HG03280 (cell line): ENCODE measurements around the gene GDPD1.
"Not testable (repeated sequence)": the region's sequence is repeated elsewhere in the genome, so short reads cannot be mapped to it uniquely, and the experiment has no call there.

Source experiments
- ATAC-seq: cut with Tn5 transposase; IDR thresholded peaks from one replicate; pipeline ENCODE4 v1.9.1; 2021; ENCODE audit warnings: mild to moderate bottlenecking, moderate library complexity; ENCODE audit not compliant: unreplicated experiment

GDPD1 gene

GRCh38 chr17:59220328-59221158 is at the start of gene GDPD1:
Gene GDPD1, plus strand, starts transcription at chr17:59220511. Its CDS starts 99 bp downstream, at chr17:59220610.
- ATAC-seq: peak; percentile 94

- no peak for ATAC-seq
Observed at GRCh38 chr17:59172436-59173004, 47.8 kb upstream of the GDPD1 start.

- no peak for ATAC-seq
Observed at GRCh38 chr17:59174671-59175070, 45.6 kb upstream of the GDPD1 start.

- ATAC-seq: no peak
Observed at GRCh38 chr17:59175076-59175475, 45.2 kb upstream of the GDPD1 start.

DNA sequence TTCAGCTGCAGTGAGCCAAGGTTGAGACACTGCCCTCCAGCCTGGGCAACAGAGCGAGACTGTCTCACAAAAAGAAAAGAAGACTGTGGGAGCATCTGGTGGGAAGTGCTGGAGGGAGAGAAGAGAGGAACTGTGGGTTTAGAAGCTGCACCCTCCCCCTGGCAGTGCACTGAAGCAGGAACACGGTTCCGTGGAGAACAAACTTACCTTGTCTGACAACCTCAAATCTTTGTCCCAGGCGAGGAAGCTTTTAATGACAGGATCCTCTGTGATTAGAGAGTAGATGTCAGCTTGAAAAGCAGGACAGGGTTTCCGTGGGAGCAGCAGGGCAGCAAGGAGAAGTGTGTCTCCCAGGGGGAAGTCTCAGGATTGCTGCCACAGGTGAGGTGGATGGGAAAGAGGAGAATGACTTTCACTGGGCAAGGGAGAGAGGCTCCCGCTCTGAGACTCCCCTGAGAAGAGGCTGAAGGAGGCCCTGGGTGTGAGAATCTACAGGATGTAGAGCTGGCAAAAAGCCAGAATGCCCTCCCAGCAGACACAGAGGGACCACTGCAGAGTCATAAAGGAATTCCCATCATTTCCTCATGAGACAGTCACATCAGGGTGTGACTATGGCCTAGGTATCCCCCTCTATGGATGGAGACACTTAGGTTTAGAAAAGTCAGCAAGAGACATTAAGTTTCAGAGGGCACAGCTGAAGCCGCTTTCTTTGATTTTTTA is 41.9 kb upstream of the GDPD1 start:
- ATAC-seq: no peak

DNA sequence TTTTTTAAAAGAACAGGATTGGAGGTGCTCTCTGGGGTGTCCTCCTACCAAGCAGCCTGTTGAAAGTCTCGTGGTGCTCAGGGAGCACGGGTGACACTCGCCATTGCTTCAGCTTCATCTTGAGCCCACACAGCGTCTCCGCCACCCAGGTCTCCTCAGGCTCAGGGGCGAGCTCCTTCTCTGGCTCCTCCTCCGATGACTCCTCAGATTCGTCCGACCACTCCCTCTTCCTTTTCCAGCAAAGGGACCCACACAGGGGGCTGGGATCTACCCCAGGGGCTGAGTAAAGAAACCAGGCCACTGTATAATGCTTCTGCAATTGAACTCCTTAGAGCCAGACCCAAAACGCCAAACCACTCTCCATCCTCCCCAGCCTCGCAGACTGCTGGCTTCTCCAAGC is 40.7 kb upstream of the GDPD1 start:
- not testable (repeated sequence) for ATAC-seq

- ATAC-seq: no peak
Observed at GRCh38 chr17:59180626-59181025, 39.7 kb upstream of the GDPD1 start.

DNA sequence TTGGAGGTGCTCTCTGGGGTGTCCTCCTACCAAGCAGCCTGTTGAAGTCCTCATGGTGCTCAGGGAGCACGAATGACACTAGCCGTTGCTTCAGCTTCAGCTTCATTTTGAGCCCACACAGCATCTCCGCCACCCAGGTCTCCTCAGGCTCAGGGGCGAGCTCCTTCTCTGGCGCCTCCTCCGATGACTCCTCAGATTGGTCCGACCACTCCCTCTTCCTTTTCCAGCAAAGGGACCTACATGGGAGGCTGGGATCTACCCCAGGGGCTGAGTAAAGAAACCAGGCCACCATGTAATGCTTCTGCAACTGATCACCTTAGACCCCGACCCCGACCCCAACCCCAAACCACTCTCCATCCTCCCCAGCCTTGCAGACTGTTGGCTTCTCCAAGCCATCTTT is 38.8 kb upstream of the GDPD1 start:
- ATAC-seq: no peak

DNA sequence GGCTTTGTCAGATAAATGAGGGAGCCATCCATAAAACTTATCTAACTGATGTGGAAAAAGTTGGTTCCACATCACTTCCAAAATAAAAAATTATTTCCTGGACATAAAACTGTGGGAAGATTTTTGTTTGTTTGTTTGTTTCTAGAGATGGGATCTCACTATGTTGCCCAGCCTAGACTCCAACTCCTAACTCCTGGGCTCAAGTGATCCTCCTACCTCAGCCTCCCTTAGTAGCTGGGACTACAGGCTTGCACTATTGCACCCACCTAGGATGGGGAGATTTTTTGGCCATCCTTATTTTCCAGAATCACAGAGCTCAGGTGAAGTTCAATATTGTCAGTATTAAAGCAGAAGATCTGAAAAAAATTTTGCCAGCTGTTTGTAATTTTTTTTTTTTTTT is 34.3 kb upstream of the GDPD1 start:
- ATAC-seq: no peak

DNA sequence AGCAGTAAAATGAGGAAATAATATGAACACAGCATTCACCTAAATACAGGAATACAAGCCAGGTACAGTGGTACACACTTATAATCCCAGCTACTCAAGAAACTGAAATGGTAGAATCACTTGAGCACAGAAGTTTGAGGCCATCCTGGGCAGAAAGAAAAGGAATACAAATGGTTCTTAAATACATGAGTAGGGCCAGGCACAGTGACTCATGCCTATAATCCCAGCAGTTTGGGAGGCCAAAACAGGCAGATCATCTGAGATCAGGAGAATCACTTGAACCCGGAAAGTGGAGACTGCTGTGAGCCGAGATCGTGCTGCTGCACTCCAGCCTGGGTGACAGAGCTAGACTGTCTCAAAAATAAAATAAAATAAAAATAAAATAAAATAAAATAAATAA is 33.5 kb upstream of the GDPD1 start:
- no peak for ATAC-seq

- no peak for ATAC-seq
Observed at GRCh38 chr17:59190806-59191205, 29.5 kb upstream of the GDPD1 start.

- ATAC-seq: no peak
Observed at GRCh38 chr17:59193336-59193862, 26.9 kb upstream of the GDPD1 start.

DNA sequence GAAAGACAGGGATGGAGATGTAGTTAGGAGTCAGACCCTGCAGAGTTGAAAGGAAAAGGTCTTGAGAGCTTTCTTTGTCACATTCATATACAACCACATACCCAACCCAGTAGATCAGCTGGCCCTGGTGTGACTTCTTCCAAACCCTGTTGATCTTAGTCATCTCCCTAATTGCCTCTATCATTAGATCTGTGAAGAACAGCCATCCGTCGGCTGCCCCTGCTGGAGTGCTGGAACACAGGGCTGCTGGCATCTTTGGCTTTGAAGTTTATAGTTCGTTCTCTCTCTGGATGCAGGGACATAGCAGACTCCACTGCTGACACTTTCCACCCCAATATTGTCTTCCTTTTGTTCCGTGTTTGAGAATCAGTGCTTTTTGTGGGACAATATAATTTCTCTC is 20.9 kb upstream of the GDPD1 start:
- ATAC-seq: no peak

DNA sequence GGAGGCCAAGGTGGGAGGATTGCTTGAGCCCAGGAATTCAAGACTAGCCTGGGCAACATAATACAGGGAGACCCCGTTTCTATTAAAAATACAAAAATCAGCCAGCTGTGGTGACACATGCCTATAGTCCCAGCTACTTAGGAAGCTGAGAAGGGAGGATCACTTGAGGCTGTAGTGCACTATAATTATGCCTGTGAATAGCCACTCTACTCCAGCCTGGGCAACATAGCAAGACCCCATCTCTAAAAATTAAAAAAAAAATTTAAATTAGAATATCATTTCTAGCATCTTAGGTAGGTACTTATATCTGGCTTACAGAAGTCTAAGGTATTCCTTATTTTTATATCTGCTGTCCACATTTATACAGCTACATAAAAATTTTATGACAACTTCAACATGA is 18.0 kb upstream of the GDPD1 start:
- ATAC-seq: no peak

DNA sequence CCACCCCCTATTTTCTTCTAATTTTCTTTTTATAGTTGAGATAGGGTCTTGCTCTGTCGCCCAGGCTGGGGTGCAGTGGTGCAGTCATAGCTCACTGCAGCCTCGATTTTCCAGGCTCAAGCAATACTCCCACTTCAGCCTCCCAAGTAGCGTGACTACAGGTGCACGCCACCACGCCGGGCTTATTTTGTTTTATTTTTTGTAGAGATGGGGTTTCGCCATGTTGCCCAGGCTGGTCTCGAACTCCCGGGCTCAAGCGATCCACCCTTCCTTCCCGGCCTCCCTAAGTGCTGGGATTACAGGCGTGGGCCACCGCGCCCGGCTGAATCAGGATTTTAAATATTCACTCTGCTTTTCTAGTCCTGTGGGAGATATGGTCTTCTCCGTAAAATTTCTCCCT is 941 bp upstream of the GDPD1 start:
- no peak for ATAC-seq

- no peak for ATAC-seq
Observed at GRCh38 chr17:59219992-59220327, 351 bp upstream of the GDPD1 start.

DNA sequence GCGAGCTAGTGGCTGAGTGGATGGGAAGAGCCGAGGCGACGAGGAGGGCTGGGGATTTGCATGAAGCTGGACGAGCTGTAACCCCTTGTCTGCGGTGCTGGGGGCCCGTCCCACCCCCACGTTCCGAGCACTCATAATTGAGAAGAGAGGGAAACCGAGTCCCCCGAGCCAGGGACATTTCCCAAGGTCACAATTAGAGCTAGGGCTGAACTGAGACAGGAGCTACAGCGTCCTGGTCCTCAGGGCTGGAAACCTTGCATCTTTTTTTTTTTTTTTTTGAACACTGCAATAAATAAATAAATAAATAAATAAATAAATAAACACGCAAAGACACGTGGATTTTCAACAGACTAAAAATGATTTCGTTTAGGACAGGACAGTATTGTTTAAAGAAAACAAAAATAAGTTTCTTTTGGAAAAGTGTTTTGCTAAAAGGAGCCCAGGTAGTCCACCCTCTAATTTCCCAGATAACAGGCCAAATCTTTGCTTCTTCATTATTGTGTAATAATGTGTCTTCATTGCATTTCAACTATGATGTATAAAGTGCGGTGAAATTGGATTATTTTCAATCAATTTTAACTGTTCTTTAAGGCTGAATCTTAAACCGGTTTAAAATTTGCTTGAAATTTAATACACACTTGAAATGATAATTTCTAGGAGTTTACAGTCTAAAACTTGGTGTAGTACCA is 992 bp downstream of the GDPD1 start:
- ATAC-seq: no peak

- no peak for ATAC-seq
Observed at GRCh38 chr17:59223813-59224212, 3.5 kb downstream of the GDPD1 start.

DNA sequence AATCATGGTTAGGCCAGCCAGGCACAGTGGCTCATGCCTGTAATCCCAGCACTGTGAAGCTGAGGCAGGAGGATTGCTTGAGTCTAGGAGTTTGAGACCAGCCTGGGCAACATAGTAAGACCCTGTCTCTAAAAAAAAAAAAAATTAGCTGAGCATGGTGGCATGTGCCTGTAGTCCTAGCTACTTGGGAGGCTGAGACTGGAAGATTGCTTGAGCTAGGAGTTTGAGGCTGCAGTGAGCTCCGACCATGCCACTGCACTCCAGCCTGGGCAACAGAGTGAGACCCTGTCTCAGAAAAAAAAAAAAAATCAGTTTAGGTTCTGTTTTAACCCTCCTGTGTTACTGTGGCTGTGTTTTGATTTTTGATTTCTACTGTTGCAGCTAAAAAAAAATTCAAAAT is 8.3 kb downstream of the GDPD1 start:
- ATAC-seq: not testable (repeated sequence)

GRCh38 chr17:59230764-59231163 is 10.5 kb downstream of the GDPD1 start:
- no peak for ATAC-seq

DNA sequence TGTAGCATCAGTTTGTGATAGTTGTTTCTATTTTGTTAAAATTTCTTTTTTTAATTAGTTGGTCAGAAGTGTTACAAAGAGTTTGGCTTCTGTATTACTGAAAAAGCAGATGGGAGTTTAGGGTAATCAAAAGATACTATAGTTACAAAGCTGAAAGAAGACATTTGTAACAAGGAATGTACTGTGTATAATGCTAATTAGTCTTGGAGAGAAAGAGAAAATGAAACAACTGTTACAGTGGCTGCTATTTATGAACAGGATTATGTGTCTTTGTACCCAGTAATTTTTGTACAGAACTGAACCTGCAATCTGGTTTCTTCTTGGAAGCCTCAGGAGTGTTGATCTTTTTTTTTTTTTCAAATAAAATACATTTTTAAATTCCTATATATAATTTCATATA is 14.3 kb downstream of the GDPD1 start:
- ATAC-seq: no peak
